HepG2 (cell line): Measurements from ENCODE around the gene TAF11.

ENCODE experiments used
- CTCF ChIP-seq: sonication (generic); formaldehyde crosslinking; IDR thresholded peaks from 2 replicates; pipeline ENCODE4 v1.5.0; 2020; ENCODE audit warnings: mild to moderate bottlenecking, missing genetic modification reagents, moderate library complexity
- ELF1 ChIP-seq: sonication (generic); formaldehyde crosslinking; IDR thresholded peaks from 2 replicates; pipeline ENCODE4 v1.4.0; 2020; ENCODE audit warnings: missing genetic modification reagents
- FIP1L1 ChIP-seq: fragments of 200-400 bp; formaldehyde crosslinking; IDR thresholded peaks from 2 replicates; pipeline ENCODE4 v1.6.1; 2018; ENCODE audit warnings: low read depth, mild to moderate bottlenecking, low read length, moderate library complexity, borderline replicate concordance; ENCODE audit not compliant: insufficient read depth
- KLF13 ChIP-seq: sonication (generic); formaldehyde crosslinking; IDR thresholded peaks from 2 replicates; pipeline ENCODE4 v1.4.0; 2020; ENCODE audit warnings: mild to moderate bottlenecking, missing genetic modification reagents
- MAX ChIP-seq: IDR thresholded peaks from 2 replicates; pipeline ENCODE4 v1.6.1; 2012; ENCODE audit warnings: inconsistent platforms
- NR3C1 ChIP-seq: sonication (generic); formaldehyde crosslinking; IDR thresholded peaks from 2 replicates; pipeline ENCODE4 v1.4.0; 2020; ENCODE audit warnings: missing genetic modification reagents
- SMC3 ChIP-seq: IDR thresholded peaks from 2 replicates; pipeline ENCODE4 v1.6.1; 2011; ENCODE audit warnings: low read length, improper control_type of control experiment
- TCF7L2 ChIP-seq: IDR thresholded peaks from 2 replicates; pipeline ENCODE4 v1.6.1; 2011; ENCODE audit warnings: mild to moderate bottlenecking, low read depth, low read length, moderate library complexity
- ZBTB4 ChIP-seq: sonication (generic); formaldehyde crosslinking; IDR thresholded peaks from 2 replicates; pipeline ENCODE4 v1.4.0; 2020; ENCODE audit warnings: missing genetic modification reagents, mild to moderate bottlenecking, borderline replicate concordance
- TF ChIP-seq, protein P1 (sequence below): sonication (generic); formaldehyde crosslinking; IDR thresholded peaks from 2 replicates; pipeline ENCODE4 v1.4.0; 2020; ENCODE audit warnings: missing genetic modification reagents, borderline replicate concordance

- TF ChIP-seq, protein P1, sequence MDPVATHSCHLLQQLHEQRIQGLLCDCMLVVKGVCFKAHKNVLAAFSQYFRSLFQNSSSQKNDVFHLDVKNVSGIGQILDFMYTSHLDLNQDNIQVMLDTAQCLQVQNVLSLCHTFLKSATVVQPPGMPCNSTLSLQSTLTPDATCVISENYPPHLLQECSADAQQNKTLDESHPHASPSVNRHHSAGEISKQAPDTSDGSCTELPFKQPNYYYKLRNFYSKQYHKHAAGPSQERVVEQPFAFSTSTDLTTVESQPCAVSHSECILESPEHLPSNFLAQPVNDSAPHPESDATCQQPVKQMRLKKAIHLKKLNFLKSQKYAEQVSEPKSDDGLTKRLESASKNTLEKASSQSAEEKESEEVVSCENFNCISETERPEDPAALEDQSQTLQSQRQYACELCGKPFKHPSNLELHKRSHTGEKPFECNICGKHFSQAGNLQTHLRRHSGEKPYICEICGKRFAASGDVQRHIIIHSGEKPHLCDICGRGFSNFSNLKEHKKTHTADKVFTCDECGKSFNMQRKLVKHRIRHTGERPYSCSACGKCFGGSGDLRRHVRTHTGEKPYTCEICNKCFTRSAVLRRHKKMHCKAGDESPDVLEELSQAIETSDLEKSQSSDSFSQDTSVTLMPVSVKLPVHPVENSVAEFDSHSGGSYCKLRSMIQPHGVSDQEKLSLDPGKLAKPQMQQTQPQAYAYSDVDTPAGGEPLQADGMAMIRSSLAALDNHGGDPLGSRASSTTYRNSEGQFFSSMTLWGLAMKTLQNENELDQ (CRISPR knock-in tag), result no peak
- TF ChIP-seq ZBTB4 (CRISPR knock-in tag) (no peak), ELF1 (CRISPR knock-in tag) (no peak), NR3C1 (CRISPR knock-in tag) (no peak), FIP1L1 (no peak), KLF13 (CRISPR knock-in tag) (no peak), TCF7L2 (no peak), MAX (no peak), SMC3 (no peak), CTCF (CRISPR knock-in tag) (no peak)
These were observed 31.8 kb upstream of the TAF11 start for GRCh38 chr6:34919651-34920050.
